Measurements from ENCODE around the gene TEX14.

DNA sequence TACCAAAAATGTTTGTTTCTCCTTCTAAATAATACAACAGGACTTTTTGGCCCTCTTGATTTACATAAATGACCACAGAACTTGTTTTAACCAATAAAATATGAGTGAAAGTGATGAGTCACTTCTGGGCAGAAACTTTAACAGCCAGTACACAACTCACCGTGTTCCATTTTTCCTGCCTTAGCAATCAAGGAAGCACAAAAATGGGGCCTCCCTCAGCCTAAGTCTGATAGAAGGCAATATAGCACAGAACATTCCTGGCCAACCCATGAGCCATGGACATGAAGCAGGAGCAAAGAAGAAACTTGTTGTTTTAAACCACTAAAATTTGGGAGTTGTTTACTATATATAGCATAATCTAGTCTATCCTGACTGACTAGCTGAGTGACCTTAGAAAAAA lies 116.3 kb downstream of the TEX14 start:
- TF ChIP-seq, protein P1, sequence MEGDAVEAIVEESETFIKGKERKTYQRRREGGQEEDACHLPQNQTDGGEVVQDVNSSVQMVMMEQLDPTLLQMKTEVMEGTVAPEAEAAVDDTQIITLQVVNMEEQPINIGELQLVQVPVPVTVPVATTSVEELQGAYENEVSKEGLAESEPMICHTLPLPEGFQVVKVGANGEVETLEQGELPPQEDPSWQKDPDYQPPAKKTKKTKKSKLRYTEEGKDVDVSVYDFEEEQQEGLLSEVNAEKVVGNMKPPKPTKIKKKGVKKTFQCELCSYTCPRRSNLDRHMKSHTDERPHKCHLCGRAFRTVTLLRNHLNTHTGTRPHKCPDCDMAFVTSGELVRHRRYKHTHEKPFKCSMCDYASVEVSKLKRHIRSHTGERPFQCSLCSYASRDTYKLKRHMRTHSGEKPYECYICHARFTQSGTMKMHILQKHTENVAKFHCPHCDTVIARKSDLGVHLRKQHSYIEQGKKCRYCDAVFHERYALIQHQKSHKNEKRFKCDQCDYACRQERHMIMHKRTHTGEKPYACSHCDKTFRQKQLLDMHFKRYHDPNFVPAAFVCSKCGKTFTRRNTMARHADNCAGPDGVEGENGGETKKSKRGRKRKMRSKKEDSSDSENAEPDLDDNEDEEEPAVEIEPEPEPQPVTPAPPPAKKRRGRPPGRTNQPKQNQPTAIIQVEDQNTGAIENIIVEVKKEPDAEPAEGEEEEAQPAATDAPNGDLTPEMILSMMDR (IDR thresholded peaks at IDR 0.05), result no peak
- no peak for TF ChIP-seq EP300 (IDR thresholded peaks at IDR 0.05)
- TF ChIP-seq POLR2AphosphoS5 (IDR thresholded peaks at IDR 0.05), result no peak
- no peak for TF ChIP-seq POLR2A (IDR thresholded peaks at IDR 0.05)
